DMS53 treated with DMSO at 0.1 percent for 48 hours (cell line): ENCODE data around the gene MYO1C.
A peak's percentile ranks its signal among the peaks of the same experiment; 100 is the strongest.
"Not testable (repeated sequence)": the region's sequence is repeated elsewhere in the genome, so short reads cannot be mapped to it uniquely, and the experiment has no call there.

Source experiments
- DNase-seq: peaks from one replicate; lab custom pipeline; 2025; ENCODE audit not compliant: unreplicated experiment; lab: John Stamatoyannopoulos, UW

Gene MYO1C

GRCh38 chr17:1467258-1467657 is 25.2 kb downstream of the MYO1C start:
- DNase-seq: no peak

- no peak for DNase-seq
Measured at GRCh38 chr17:1464186-1464585, 28.3 kb downstream of the MYO1C start.

DNA sequence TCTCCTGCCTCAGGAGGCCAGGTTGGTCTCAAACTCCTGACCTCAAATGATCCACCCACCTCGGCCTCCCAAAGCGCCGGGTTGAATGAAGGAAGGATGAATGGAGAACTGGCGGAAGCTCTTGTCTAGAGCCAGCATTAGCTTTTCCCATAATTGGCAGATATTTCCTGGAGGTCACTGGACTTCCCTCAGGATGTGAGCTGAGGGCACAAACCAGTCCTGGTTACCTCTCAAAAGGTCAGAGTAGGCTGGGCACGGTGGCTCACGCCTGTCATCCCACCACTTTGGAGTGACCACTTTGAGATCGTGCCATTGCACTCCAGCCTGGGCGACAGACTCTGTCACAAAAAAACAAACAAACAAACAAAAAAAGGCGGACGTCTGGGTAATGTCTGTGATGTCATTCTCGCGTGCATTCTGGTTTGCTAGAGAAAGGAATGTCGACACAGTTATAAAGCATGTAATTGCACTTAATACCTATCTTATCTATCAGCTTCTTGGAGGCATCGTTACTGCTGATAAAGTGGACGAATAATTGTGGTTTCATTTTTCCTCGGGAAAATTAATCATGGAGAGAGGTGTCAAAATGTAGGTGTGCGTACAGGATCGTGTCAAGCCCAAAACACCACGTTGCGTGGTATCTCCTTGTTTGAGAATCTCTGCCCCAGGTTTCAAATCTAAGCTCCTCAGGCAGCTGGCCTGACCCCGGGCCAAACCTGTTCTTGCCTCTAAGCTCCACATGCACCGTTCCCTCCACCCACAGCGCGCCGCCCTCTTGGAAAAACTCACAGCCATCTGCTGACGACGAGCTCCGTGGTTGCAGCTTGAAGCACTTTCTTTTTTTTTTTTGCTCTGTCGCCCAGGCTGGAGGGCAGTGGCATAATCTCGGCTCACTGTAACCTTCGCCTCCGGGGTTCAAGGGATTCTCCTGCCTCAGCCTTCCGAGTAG is 30.0 kb downstream of the MYO1C start:
- DNase-seq: peak; percentile 25

DNA sequence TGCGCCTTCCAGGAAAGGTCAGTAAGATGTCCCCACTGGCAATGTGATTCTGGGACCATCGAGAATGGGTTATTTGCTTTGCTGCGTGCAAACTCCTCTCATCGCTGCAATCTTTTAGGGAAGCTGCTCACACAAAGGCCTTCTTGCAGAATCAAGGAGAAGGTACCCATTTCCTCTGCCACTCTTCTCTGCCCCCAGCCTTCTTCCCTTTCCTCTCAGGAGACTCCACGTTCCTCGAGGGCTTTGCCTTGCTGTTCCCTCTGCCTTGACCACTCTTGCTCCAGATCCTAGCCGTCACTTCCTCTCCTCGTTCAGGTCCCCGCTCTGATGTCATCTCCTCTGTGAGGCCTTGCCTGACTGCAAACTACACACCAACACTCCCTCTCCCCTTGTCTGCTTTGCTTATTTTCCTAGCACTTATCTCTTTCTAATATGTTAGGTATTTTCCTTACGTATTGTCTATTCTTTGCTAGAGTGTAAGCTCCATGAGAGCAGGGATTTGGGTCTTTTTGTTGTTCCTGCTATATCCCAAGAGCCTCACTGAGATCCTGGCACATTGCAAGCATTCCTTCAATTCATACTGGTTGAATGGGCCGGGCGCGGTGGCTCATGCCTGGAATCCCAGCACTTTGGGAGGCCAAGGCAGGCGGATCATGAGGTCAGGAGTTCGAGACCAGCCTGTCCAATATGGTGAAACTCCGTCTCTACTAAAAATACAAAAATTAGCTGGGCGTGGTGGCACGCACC is 31.1 kb downstream of the MYO1C start:
- DNase-seq: no peak

- DNase-seq: peak; percentile 30
Measured at GRCh38 chr17:1460233-1460632, 32.3 kb downstream of the MYO1C start.

DNA sequence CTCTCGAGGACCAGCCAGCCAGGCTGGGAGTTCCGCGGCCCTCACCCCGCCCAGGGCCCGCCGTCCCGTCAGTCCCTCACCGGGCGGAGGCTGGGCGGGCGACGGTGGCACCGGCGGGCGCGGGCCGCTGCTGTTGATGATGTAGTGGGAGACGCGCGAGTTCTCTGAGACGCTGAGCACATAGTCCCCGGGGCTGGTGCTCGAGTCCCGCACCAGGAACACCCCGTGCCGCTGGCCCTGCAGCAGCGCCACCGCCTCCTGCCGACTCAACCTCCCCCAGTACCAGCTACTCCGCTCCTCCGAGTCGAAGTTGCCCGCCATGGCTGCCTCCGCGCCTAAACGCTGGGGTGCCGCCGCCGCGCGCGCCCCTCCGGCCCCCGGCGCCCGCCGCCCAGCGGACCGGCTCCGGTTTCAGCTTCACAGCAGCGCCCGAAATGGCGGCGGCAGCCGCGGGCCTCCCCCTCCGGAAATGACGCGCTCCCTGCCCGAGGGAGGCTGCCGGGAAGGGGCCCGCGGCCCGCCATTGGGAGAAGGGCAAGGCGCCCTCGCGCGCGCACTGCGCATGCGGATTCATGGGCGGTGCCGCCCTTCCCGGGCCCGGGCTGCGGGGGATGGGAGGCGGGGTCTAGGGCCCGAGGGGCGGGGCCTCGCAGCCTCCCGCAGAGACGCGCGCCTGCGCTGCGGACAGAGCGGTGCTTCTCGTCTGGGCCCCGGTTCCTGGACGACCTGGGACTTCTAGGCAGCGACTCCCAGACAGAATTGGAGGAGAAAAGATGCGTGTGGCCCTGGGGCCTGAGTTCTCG is 36.5 kb downstream of the MYO1C start, which contains the start of gene CRK:
TSS of gene CRK (minus strand) at position 436 of the 803 bp plus-strand sequence. CDS start at position 321, 115 bp downstream.
- peak; percentile 82 for DNase-seq

DNA sequence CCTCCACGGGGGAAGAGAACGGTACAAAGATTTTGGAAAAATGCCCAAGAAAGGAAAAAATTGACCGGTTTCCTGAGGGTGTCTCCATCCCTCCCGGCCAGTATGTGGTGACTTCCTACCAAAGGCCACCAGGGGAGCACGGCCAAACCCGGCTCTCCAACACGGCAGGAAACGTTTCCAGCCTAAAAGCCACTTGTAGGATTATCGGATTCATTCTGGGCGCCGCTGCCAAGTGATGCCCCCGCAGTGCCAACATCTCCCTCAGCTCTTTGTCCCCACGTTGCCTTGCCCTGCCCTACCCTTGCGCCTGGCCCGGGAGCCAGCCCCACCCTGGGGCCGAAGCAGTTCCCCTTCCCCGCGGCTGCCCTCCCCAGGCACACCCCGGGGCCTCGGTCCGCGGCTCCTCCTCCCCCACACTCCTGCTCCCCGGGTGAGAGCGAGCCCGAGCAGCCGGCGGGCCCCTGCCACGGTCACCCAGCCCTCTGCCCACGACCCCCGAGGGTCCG is 37.1 kb downstream of the MYO1C start:
- DNase-seq: peak; percentile 13

DNA sequence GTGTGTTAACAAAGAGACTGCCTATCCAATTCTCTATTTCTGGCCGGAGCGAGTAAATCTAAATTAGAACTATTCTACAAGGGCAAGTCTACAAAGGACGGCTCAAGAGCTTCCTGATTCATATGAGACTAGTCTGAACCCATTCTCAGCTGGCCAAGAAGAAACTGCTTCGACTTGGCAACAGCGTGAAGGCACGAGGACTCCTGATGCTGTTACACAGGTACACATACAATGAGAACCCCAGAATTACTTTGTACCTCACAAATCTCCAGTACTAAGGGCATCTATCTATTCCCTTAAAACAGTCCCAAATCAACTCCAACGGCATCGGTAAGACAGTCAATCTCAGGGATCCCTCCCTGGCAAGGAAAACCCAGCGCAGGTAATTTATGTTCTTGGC is 37.9 kb downstream of the MYO1C start:
- no peak for DNase-seq

GRCh38 chr17:1453694-1454093 is 38.8 kb downstream of the MYO1C start:
- not testable (repeated sequence) for DNase-seq

- no peak for DNase-seq
Measured at GRCh38 chr17:1452836-1453235, 39.6 kb downstream of the MYO1C start.

- DNase-seq: not testable (repeated sequence)
Measured at GRCh38 chr17:1450261-1450660, 42.2 kb downstream of the MYO1C start.

DNA sequence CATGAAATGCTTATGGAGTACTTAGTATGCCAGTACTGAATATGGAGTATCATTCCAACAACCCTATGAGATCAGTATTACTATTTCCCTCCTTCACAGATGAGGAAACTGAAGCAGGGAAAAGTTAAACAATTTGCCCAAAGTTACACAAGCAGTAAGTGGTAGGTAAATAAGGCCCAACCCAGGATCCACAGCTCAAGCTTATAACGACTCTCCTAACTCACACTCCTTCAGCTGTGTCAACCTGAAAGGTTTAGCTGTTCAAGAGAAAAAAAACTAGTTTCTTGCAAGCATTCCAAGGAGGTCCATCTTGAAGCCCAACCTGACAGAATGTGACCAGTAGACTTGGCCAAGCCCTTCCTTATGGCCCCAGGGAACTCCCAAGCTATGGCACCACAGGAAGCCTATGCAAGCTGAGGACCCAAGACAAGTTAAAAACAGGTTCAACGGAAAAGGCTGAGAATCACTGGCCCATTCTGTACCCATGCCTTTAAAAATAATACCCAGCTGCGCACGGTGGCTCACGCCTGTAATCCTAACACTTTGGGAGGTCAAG is 43.0 kb downstream of the MYO1C start:
- DNase-seq: no peak

- no peak for DNase-seq
Measured at GRCh38 chr17:1447052-1447451, 45.4 kb downstream of the MYO1C start.

DNA sequence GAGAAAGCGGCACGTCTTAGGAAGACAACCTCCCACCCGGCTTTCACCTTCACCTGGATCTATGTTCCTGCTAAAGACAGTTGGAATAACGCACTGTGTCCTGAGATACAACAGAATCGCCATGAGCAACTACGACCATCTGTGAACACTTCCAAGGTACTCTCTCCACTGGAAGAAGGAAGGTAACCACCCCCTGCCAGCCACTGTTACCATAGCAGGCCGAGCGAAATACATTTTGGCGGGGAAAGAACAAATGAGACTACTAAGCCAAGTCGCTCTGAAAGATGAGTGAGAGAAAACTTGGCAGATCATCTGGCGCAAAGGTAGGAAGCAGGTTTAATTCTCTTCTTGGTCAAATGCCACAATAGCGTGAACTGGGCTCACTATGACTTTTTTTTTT is 46.3 kb downstream of the MYO1C start:
- no peak for DNase-seq

DNA sequence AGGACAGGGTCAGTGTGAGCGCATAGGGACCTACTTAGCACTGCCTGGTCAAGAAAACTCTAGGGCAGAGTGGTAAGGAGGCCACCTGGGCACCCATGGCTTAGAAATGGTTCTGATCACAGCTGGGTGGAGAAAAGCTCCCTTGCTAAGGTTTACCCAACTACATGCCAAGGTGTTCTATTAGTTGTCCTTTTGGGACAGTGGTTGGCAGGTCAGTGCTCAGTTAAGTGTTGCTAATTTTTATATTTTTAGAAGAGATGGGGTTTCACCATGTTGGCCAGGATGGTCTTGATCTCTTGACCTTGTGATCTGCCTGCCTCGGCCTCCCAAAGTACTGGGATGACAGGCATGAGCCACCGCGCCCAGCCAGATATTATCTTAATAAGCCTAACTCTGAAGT is 46.8 kb downstream of the MYO1C start:
- DNase-seq: not testable (repeated sequence)

DNA sequence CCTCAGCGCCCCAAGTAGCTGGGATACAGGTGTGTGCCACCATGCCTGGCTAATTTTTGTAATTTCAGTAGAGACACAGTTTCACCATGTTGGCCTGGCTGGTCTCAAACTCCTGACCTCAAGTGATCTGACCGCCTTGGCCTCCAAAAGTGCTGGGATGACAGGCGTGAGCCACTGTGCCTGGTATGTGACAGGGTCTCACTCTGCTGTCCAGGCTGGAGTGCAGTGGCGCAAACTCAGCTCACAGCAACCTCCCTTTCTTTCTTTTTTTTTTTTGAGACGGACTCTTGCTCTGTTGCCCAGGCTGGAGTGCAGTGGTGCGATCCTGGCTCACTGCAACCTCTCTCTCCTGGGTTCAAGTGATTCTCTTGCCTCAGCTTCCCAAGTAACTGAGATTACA is 49.8 kb downstream of the MYO1C start:
- not testable (repeated sequence) for DNase-seq

GRCh38 chr17:1442187-1442586 is 50.3 kb downstream of the MYO1C start:
- no peak for DNase-seq

DNA sequence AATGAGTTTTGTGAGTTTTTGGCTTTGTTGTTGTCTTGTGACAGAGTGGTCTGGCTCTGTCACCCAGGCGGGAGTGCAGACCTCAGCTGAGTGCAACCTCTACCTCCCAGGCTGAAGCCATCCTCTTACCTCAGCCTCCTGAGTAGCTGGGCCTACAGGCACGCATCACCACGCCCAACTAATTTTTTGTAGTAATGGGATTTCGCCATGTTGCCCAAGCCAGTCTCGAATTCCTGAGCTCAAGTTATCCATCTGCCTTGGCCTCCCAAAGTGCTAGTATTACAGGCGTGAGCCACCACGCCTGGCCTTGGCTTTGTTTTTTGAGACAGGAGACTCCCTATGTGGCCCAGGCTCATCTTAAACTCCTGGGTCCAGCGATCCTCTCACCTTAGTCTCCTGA is 51.6 kb downstream of the MYO1C start:
- no peak for DNase-seq

- DNase-seq: no peak
Measured at GRCh38 chr17:1438593-1439083, 53.8 kb downstream of the MYO1C start.

DNA sequence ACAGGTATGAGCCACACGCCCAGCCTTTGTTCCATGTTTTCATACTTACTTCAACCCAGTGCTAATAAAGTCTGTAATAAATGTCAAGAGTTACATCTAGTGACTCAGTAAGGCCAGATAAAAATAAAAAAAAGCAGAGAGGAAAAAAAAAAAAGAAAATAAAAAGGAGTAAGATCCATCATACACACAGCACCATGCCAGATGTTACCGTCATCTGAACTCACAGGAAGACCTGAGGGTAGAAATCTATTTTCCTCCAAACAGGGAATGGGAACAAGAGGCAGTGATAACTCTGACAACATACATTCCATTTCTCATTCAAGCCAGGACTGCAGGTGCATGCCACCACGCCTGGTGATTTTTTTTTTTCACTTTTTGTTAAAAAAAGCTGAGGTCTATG is 57.2 kb downstream of the MYO1C start:
- DNase-seq: no peak
